Testis (tissue), 3 donors: Measurements from ENCODE around the gene KRTAP5-1. TPM values are rescaled to one million over a fixed set of nuclear protein-coding genes. Genes with fewer than 3 reads are reported as not detected.

Experiments
- DNase-seq: peaks from one replicate; pipeline ENCODE4 v3.0.0-alpha.2; 2019
- H3K27ac ChIP-seq, 2 donors: fragments of 200-600 bp; sonication (generic); one replicate each; pipeline ENCODE4 v1.5.1; 2019
- H3K27me3 ChIP-seq: fragments of 200-600 bp; sonication (generic); one replicate; pipeline ENCODE4 v1.5.1; 2019
- H3K36me3 ChIP-seq: fragments of 200-600 bp; sonication (generic); one replicate; pipeline ENCODE4 v1.5.1; 2017; ENCODE audit warnings: low read depth; ENCODE audit errors: missing control alignments
- H3K4me1 ChIP-seq: fragments of 200-600 bp; sonication (generic); one replicate; pipeline ENCODE4 v1.5.1; 2019
- H3K4me3 ChIP-seq, 2 donors: fragments of 200-600 bp; sonication (generic); one replicate each; pipeline ENCODE4 v1.5.1; 2017 to 2019
- H3K9me3 ChIP-seq: fragments of 200-600 bp; sonication (generic); one replicate; pipeline ENCODE4 v1.5.1; 2017
- POLR2A ChIP-seq: fragments of 450-650 bp; IDR thresholded peaks from one replicate; pipeline ENCODE4 v1.6.1; 2017; ENCODE audit warnings: antibody characterized with exemption, mild to moderate bottlenecking, moderate library complexity
- WGBS, 2 donors: methylation state at CpG; one replicate each; pipeline ENCODE4 v1.1.5; 2018; 5-methylcytosine and 5-hydroxymethylcytosine counted together
- intact Hi-C: fragments of 100-400 bp; cut with DNase I; formaldehyde crosslinking; loops from one replicate; pipeline ENCODE4 v1.15.1; 2023; ENCODE audit warnings: low total_unique reads
- polyA plus RNA-seq: library from polyadenylated mRNA; stranded (reverse); fragments of 350-450 nt; fragmentation: Illumina TruSeq; extraction: RNeasy Lipid Tissue Mini Kit (QIAGEN cat#74804); gene quantifications from one replicate; pipeline ENCODE4 v1.2.3, GENCODE V29; 2014; ENCODE audit warnings: low read depth, low replicate concordance; ENCODE audit not compliant: insufficient read depth
- total RNA-seq, 2 donors: library from RNA; depleted of rRNA; stranded (reverse); fragments of >200 nt; gene quantifications; one replicate each; pipeline ENCODE4 v1.2.3, GENCODE V29; 2016
- TF ChIP-seq, protein P1 (sequence below), 3 experiments: fragments of 450-650 bp in 2 of 3; fragments of 200-600 bp in 1 of 3; sonication (generic) in 1 of 3; IDR thresholded peaks; one replicate each; pipeline ENCODE4 v1.5.1; 2016 to 2019; ENCODE audit warnings: antibody characterized with exemption in 3 of 3, mild to moderate bottlenecking in 2 of 3, moderate library complexity in 1 of 3

Gene KRTAP5-1
- total and polyA plus RNA-seq, 3 donors from 2014 or later = not detected

DNA sequence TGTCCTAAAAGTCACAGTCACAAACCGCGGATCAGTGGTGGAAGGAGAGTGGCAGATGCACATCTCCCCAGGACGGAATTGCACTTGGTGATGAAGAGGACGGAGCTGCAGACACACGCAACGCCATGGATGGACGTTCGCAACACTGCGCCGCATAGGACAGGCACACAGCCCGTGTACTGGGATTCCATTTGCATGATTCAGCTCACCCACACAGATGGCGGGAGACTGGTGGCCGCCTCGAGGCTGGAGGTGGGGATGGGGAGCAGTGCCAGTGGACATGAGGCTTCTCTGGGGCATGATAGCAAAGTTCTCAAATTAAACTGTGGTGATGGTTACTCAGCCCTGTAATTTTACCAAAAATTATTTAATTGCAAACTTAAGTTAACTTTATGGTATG, 50.4 kb downstream of the KRTAP5-1 start:
- no peaks in the 10 kb centered on the region for H3K9me3 ChIP-seq
- intact Hi-C loops = no loop called here
- H3K36me3 ChIP-seq = no peaks in the 10 kb centered on the region
- 87% methylated on average over 11 to 14 of the region's 14 CpGs for WGBS, 2 donors
- TF ChIP-seq, protein P1, sequence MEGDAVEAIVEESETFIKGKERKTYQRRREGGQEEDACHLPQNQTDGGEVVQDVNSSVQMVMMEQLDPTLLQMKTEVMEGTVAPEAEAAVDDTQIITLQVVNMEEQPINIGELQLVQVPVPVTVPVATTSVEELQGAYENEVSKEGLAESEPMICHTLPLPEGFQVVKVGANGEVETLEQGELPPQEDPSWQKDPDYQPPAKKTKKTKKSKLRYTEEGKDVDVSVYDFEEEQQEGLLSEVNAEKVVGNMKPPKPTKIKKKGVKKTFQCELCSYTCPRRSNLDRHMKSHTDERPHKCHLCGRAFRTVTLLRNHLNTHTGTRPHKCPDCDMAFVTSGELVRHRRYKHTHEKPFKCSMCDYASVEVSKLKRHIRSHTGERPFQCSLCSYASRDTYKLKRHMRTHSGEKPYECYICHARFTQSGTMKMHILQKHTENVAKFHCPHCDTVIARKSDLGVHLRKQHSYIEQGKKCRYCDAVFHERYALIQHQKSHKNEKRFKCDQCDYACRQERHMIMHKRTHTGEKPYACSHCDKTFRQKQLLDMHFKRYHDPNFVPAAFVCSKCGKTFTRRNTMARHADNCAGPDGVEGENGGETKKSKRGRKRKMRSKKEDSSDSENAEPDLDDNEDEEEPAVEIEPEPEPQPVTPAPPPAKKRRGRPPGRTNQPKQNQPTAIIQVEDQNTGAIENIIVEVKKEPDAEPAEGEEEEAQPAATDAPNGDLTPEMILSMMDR (IDR thresholded peaks at IDR 0.05) = no peak
- no peak for TF ChIP-seq POLR2A
- no peak for DNase-seq
- H3K4me3 ChIP-seq = no peak overlapping the region
- peaks cover 4% of the 10 kb centered on the region for H3K4me1 ChIP-seq
- H3K27ac ChIP-seq = no peak overlapping the region
- no peaks in the 10 kb centered on the region for H3K27me3 ChIP-seq

Other genes with a start within 250 kb of the KRTAP5-1 start
- gene BRSK2, start 195.3 kb downstream of the KRTAP5-1 start, total RNA-seq = 10 to 100 TPM; 49.1 to 52.3 TPM
- gene BRSK2, start 195.3 kb downstream of the KRTAP5-1 start, polyA plus RNA-seq = 24.7 TPM
- 10 to 100 TPM; 46.8 to 57.7 TPM for gene MOB2, start 98.5 kb downstream of the KRTAP5-1 start, total RNA-seq
- 41.5 TPM for gene MOB2, start 98.5 kb downstream of the KRTAP5-1 start, polyA plus RNA-seq
- gene DUSP8, start 13.0 kb downstream of the KRTAP5-1 start, total RNA-seq = 10 to 100 TPM in 1 of 2 donors, 1 to 10 TPM in 1; 8.5 to 14.4 TPM
- gene DUSP8, start 13.0 kb downstream of the KRTAP5-1 start, polyA plus RNA-seq = 7.0 TPM
- gene KRTAP5-2, start 13.0 kb upstream of the KRTAP5-1 start, total RNA-seq = not detected
- not detected for gene KRTAP5-2, start 13.0 kb upstream of the KRTAP5-1 start, polyA plus RNA-seq
- not detected for gene KRTAP5-3, start 23.2 kb upstream of the KRTAP5-1 start, total RNA-seq
- gene KRTAP5-3, start 23.2 kb upstream of the KRTAP5-1 start, polyA plus RNA-seq = not detected
- not detected for gene KRTAP5-4, start 36.9 kb upstream of the KRTAP5-1 start, total RNA-seq
- not detected for gene KRTAP5-4, start 36.9 kb upstream of the KRTAP5-1 start, polyA plus RNA-seq
- not detected for gene KRTAP5-5, start 44.5 kb upstream of the KRTAP5-1 start, total RNA-seq
- not detected for gene KRTAP5-5, start 44.5 kb upstream of the KRTAP5-1 start, polyA plus RNA-seq
- not detected for gene KRTAP5-6, start 111.9 kb upstream of the KRTAP5-1 start, total RNA-seq
- gene KRTAP5-6, start 111.9 kb upstream of the KRTAP5-1 start, polyA plus RNA-seq = not detected
- gene IFITM10, start 165.3 kb upstream of the KRTAP5-1 start, total RNA-seq = 1 to 10 TPM; 6.0 to 9.6 TPM
- gene IFITM10, start 165.3 kb upstream of the KRTAP5-1 start, polyA plus RNA-seq = 2.6 TPM
- gene CTSD, start 178.6 kb upstream of the KRTAP5-1 start, total RNA-seq = 100 to 1,000 TPM; 522 to 897 TPM
- 486 TPM for gene CTSD, start 178.6 kb upstream of the KRTAP5-1 start, polyA plus RNA-seq
- gene SYT8, start 249.7 kb upstream of the KRTAP5-1 start, total RNA-seq = 1 to 10 TPM; 1.7 to 2.7 TPM
- 0.98 TPM for gene SYT8, start 249.7 kb upstream of the KRTAP5-1 start, polyA plus RNA-seq